UCSD-AML1 (cell line): ENCODE results near the gene MYO9B.
"Not testable (repeated sequence)": the region's sequence is repeated elsewhere in the genome, so short reads cannot be mapped to it uniquely, and the experiment has no call there.

Source experiments
- DNase-seq: peaks from one replicate; lab custom pipeline; 2025; ENCODE audit not compliant: unreplicated experiment; lab: John Stamatoyannopoulos, UW

Gene MYO9B

GRCh38 chr19:17086834-17087233 is 11.3 kb downstream of the MYO9B start:
- no peak for DNase-seq

GRCh38 chr19:17088552-17088951 is 13.0 kb downstream of the MYO9B start:
- DNase-seq = no peak

DNA sequence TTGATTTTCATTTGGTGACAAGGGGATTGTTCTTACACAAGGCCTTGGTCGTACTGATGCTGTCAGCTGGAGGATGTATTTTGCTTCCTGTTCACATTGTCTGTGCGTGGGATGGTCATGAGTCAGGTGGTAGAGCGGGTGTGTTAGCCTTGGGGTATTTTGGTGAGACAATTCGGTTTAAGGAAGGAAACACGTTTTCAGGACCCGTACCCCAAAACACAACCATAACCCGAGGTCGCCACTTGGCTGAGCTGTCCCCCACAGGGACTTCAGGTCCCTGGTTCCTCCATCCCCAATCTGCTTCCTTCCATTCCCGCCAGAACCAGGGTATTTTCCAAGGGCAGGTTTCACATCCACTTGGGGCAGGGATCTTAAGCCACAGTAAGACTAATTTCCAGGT is 15.0 kb downstream of the MYO9B start:
- DNase-seq = peak; percentile 44

DNA sequence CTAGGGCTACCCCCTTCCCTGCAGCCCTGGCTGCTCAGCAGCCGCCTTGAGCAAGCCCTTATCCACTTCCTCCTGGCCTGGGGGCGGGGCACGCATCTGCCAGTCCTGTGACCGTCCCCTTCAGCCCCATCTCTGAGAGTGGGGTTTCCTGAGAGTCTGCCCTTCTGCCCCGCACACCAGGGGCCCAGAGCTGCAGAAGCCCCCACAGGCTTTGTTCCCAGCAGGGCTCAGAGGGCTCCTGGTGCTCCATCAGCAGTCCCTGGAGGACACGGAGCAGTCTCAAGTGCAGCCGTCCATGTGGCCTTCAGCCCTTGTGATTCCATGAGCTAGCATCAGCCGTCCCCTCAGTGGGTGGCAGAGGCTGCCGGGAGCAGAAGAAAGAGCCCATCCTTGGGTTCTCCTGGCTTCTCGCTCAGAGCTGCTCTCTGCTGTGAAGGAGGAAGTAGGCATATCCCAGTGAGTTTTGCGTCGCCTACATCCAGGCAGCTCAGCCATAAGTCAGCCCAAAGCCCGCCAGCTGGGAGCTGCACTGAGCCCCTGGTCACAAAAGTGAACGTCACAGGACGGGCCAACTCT is 16.3 kb downstream of the MYO9B start:
- DNase-seq = peak; percentile 74

- DNase-seq = no peak
Observed at GRCh38 chr19:17092696-17093095, 17.1 kb downstream of the MYO9B start.

DNA sequence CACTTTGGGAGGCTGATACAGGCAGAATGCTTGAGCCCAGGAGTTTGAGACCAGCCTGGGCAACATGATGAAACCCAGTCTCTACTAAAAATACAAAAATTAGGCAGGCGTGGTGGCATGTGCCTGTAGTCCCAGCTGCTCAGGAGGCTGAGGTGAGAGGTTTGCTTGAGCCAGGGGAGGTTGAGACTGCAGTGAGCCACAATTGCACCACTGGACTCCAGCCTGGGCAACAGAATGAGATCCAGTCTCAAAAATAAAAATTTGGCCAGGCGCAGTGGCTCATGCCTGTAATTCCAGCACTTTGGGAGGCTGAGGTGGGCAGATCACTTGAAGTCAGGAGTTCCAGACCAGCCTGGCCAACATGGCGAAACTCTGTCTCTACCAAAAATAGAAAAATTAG is 19.1 kb downstream of the MYO9B start:
- DNase-seq = not testable (repeated sequence)

GRCh38 chr19:17095141-17095919 is 19.8 kb downstream of the MYO9B start:
- peak; percentile 18 for DNase-seq

DNA sequence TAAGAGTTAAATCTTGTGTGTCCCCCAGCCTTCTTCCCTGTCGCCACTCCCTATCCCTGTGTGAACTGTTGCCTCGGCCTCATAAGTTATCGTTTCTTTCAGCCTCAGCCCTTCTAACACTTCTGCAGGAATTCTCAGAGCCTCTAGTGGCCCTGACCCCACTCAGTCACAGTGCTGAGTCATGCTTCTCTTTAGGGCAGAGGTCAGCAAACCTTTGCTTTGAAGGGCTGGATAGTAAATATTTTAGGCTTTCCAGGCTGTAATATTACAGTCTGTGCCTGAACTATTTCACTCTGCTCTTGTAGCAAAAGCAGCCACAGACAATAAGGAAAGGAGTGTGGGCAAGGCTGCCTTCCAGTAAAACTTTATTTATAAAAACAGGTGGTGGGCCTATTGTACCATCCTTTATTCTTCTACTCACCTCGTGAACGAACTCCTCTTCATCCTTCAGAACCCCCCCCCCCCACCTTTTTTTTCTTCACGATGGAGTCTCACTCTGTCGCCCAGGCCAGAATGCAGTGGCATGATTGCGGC is 22.1 kb downstream of the MYO9B start:
- peak; percentile 24 for DNase-seq

DNA sequence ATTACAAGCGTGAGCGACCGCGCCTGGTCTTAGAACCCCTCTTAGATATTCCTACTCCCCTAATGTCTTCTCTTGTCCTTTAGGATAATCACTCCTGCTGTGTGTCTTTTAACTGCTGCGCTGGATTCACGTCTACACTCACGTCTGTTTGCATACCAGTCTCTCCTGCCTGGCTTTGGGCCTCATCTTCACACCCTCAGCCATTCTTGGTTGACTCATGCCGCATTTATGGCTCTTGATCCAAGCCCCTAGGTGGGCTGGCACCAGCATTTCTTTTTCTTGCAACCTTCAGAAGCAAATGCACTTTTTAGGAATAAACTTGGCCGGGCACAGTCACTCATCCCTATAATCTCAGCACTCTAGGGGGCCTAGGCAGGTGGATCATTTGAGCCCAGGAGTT is 22.7 kb downstream of the MYO9B start:
- no peak for DNase-seq

- no peak for DNase-seq
Observed at GRCh38 chr19:17101686-17102628, 26.4 kb downstream of the MYO9B start.

DNA sequence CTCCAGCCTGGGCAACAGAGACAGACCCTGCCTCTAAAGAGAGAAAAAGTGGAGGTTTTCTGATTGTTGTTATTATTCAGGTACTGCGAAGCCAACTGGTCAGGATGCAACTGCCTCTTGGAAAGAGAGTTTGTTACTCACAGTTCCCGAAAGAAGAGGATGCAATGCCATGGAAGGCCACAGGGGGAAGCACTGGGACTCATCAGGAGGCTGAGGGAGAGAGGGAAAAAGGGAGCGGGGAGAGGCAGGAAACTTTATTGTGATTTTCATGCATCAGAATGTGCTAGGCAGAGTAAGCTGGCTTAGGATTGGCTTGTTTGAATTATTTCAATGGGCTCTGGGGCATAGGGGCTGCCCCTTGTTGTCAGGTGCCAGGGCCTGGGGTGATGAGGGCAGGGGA is 27.6 kb downstream of the MYO9B start:
- no peak for DNase-seq

DNA sequence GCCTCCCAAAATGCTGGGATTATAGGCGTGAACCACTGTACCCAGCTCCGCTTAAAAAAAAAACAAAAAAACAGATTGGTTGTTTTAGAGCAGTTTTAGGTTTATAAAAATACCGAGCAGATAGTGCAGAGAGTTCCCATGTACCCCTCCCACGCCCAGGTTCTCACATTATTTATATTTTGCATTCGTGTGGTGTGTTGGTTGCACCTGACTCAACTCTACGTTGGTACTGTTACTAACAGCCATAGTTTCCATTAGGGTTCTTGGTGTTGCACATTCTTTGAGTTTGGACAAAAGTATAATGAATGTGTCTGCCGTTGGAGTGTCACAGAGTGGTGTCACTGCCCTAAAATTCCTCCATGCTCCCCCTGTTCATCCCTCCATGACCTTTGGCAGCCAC is 29.1 kb downstream of the MYO9B start:
- DNase-seq = no peak

GRCh38 chr19:17105556-17105955 is 30.0 kb downstream of the MYO9B start:
- DNase-seq = no peak

- not testable (repeated sequence) for DNase-seq
Observed at GRCh38 chr19:17106964-17107363, 31.4 kb downstream of the MYO9B start.

GRCh38 chr19:17107546-17108452 is 32.2 kb downstream of the MYO9B start:
- peak; percentile 40 for DNase-seq

GRCh38 chr19:17108453-17108784 is 32.8 kb downstream of the MYO9B start:
- no peak for DNase-seq

GRCh38 chr19:17109300-17109699 is 33.7 kb downstream of the MYO9B start:
- no peak for DNase-seq

GRCh38 chr19:17109962-17110598 is 34.5 kb downstream of the MYO9B start:
- DNase-seq = peak; percentile 71

GRCh38 chr19:17110599-17110966 is 35.0 kb downstream of the MYO9B start:
- DNase-seq = no peak

GRCh38 chr19:17111766-17112165 is 36.2 kb downstream of the MYO9B start:
- DNase-seq = no peak
